Caco-2 (cell line): ENCODE data around the gene MTA1. TPM values are rescaled to one million over a fixed set of nuclear protein-coding genes. Genes with fewer than 3 reads are reported as not detected.

Experiments
- BruUV-seq: library from RNA; stranded (reverse); fragments of 400-500 nt; replicated peaks from 2 replicates; lab custom pipeline; 2021; lab: Mats Ljungman, UMichigan
- CTCF ChIA-PET: fragments of 300-600 bp; sonication (Branson Sonifier 250); formaldehyde crosslinking; loops from one replicate; lab custom pipeline; 2022; ENCODE audit warnings: antibody characterized with exemption; lab: Charles Lee
- POLR2A ChIA-PET: fragments of 300-600 bp; sonication (Branson Sonifier 250); formaldehyde crosslinking; loops from one replicate; lab custom pipeline; 2022; ENCODE audit warnings: antibody characterized with exemption; lab: Charles Lee
- DNase-seq, 2 experiments: peaks; one replicate each; pipeline versions ENCODE4 v3.0.0 to v3.0.0-alpha.2; 2020 to 2022
- H3K27me3 ChIP-seq: replicated peaks from 2 replicates; pipeline ENCODE4 v1.6.0; 2011; ENCODE audit warnings: low read length; ENCODE audit not compliant: control insufficient read depth, insufficient read depth
- H3K36me3 ChIP-seq: 2 replicates; pipeline ENCODE4 v1.5.1; 2011; ENCODE audit warnings: low read length; ENCODE audit not compliant: control insufficient read depth, insufficient read depth
- H3K4me1 ChIP-seq: fragments of 250-450 bp; sonication (Bioruptor Pico); 2 replicates; pipeline ENCODE4 v1.5.1; 2020; ENCODE audit warnings: mild to moderate bottlenecking
- H3K4me3 ChIP-seq: 2 replicates; pipeline ENCODE4 v1.5.1; 2011; ENCODE audit warnings: low read depth, mild to moderate bottlenecking, control low read depth, low read length
- H3K9me3 ChIP-seq: fragments of 250-450 bp; sonication (Bioruptor Pico); 2 replicates; pipeline ENCODE4 v1.5.1; 2020; ENCODE audit warnings: mild to moderate bottlenecking, moderate library complexity
- H3K27ac Mint-ChIP-seq: one replicate; pipeline ENCODE4 v1.8.0; 2022; ENCODE audit warnings: mixed read lengths; ENCODE audit not compliant: unreplicated experiment
- H3K27me3 Mint-ChIP-seq: one replicate; pipeline ENCODE4 v1.8.0; 2022; ENCODE audit warnings: mixed read lengths; ENCODE audit not compliant: insufficient read depth, unreplicated experiment
- H3K36me3 Mint-ChIP-seq: one replicate; pipeline ENCODE4 v1.8.0; 2022; ENCODE audit warnings: mild to moderate bottlenecking, mixed read lengths; ENCODE audit not compliant: insufficient read depth, unreplicated experiment
- H3K4me1 Mint-ChIP-seq: one replicate; pipeline ENCODE4 v1.8.0; 2022; ENCODE audit warnings: low read depth, mixed read lengths; ENCODE audit not compliant: unreplicated experiment
- H3K4me3 Mint-ChIP-seq: one replicate; pipeline ENCODE4 v1.8.0; 2022; ENCODE audit warnings: mild to moderate bottlenecking, moderate library complexity, mixed read lengths; ENCODE audit not compliant: unreplicated experiment
- H3K9me3 Mint-ChIP-seq: one replicate; pipeline ENCODE4 v1.8.0; 2022; ENCODE audit warnings: mixed read lengths; ENCODE audit not compliant: unreplicated experiment
- CTCF ChIP-seq, 2 experiments: fragments of 200-600 bp in 1 of 2; IDR thresholded peaks; 1 replicate in 1 of 2; 2 replicates in 1 of 2; pipeline versions ENCODE4 v1.5.1 to v1.8.0; 2011 to 2022; ENCODE audit warnings: antibody characterized with exemption in 1 of 2, control low read depth in 1 of 2, inconsistent platforms in 1 of 2, low read depth in 1 of 2, low read length in 1 of 2, mild to moderate bottlenecking in 1 of 2, moderate library complexity in 1 of 2; ENCODE audit not compliant: insufficient read depth in 1 of 2, severe bottlenecking in 1 of 2, unreplicated experiment in 1 of 2
- intact Hi-C: fragments of 100-400 bp; cut with micrococcal nuclease; formaldehyde crosslinking; loops from one replicate; pipeline ENCODE4 v1.10.0; 2022; ENCODE audit not compliant: unreplicated experiment
- total RNA-seq: library from RNA; stranded (reverse); gene quantifications from 2 replicates; pipeline ENCODE4 v1.2.3, GENCODE V29; 2022

MTA1 gene
- total RNA-seq, 1 experiment from 2014 or later, result 167 TPM

- Mint-ChIP-seq H3K36me3 (peaks cover 34% of the 10 kb centered on the region), H3K4me3 (no peak overlapping the region), H3K9me3 (no peaks in the 10 kb centered on the region), H3K27me3 (peaks cover 2% of the 10 kb centered on the region), H3K27ac (no peak overlapping the region), H3K4me1 (no peaks in the 10 kb centered on the region)
- intact Hi-C loops, result no loop called here
- H3K4me3 ChIP-seq, result no peak overlapping the region
- H3K27me3 ChIP-seq, result no peaks in the 10 kb centered on the region
- no TSS peak for BruUV-seq
- H3K36me3 ChIP-seq, result no peaks in the 10 kb centered on the region
- ChIA-PET POLR2A (no interaction called here), CTCF (no interaction called here)
- no peak for TF ChIP-seq CTCF (IDR thresholded peaks at IDR 0.05; ENCODE audit: insufficient read depth in 1 of 2, low read depth in 1 of 2, low read length in 1 of 2, severe bottlenecking in 1 of 2, unreplicated experiment in 1 of 2)
- no peaks in the 10 kb centered on the region for H3K9me3 ChIP-seq
- DNase-seq, result no peak
- H3K4me1 ChIP-seq, result no peaks in the 10 kb centered on the region
Observed at GRCh38 chr14:105501504-105502291, 82.1 kb downstream of the MTA1 start.

- no peak overlapping the region for H3K4me3 ChIP-seq
- H3K36me3 ChIP-seq, result no peaks in the 10 kb centered on the region
- no TSS peak for BruUV-seq
- Mint-ChIP-seq H3K4me3 (no peak overlapping the region), H3K36me3 (peaks cover 30% of the 10 kb centered on the region), H3K27me3 (peaks cover 5% of the 10 kb centered on the region), H3K9me3 (no peaks in the 10 kb centered on the region), H3K4me1 (peaks cover 2% of the 10 kb centered on the region), H3K27ac (peak overlapping the region; percentile 17)
- no peak for DNase-seq
- ChIA-PET POLR2A (no interaction called here), CTCF (no interaction called here)
- intact Hi-C loops, result no loop called here
- TF ChIP-seq CTCF (IDR thresholded peaks at IDR 0.05; ENCODE audit: insufficient read depth in 1 of 2, low read depth in 1 of 2, low read length in 1 of 2, severe bottlenecking in 1 of 2, unreplicated experiment in 1 of 2), result no peak
- H3K27me3 ChIP-seq, result no peaks in the 10 kb centered on the region
- H3K4me1 ChIP-seq, result no peaks in the 10 kb centered on the region
- no peaks in the 10 kb centered on the region for H3K9me3 ChIP-seq
Observed at GRCh38 chr14:105502446-105503295, 83.0 kb downstream of the MTA1 start.

GRCh38 chr14:105503296-105503640, 83.6 kb downstream of the MTA1 start:
- Histone ChIP-seq H3K4me3 (no peak overlapping the region), H3K9me3 (no peaks in the 10 kb centered on the region), H3K27me3 (no peaks in the 10 kb centered on the region), H3K4me1 (no peaks in the 10 kb centered on the region), H3K36me3 (no peaks in the 10 kb centered on the region)
- intact Hi-C loops, result no loop called here
- Mint-ChIP-seq H3K9me3 (no peaks in the 10 kb centered on the region), H3K27ac (peak overlapping the region; percentile 17), H3K4me3 (no peak overlapping the region), H3K36me3 (peaks cover 25% of the 10 kb centered on the region), H3K27me3 (peaks cover 8% of the 10 kb centered on the region), H3K4me1 (peaks cover 7% of the 10 kb centered on the region)
- no TSS peak for BruUV-seq
- DNase-seq, result no peak
- POLR2A ChIA-PET, result no interaction called here
- TF ChIP-seq CTCF (IDR thresholded peaks at IDR 0.05; ENCODE audit: insufficient read depth in 1 of 2, low read depth in 1 of 2, low read length in 1 of 2, severe bottlenecking in 1 of 2, unreplicated experiment in 1 of 2), result no peak
- CTCF ChIA-PET, result no interaction called here
